Keratinocyte (primary cell): ENCODE data around the gene NTNG2. TPM values are rescaled to one million over a fixed set of nuclear protein-coding genes. Genes with fewer than 3 reads are reported as not detected.

Experiments
- DNase-seq: peaks from one replicate; pipeline ENCODE4 v3.0.0-alpha.2; 2011; ENCODE audit warnings: low read depth, missing footprints, low spot score
- FAIRE-seq: peaks from 2 replicates; lab custom pipeline; 2011; peaks lifted over from hg19 to GRCh38; lab: Jason Lieb, UNC
- H2AFZ ChIP-seq: 2 replicates; pipeline ENCODE4 v1.6.0; 2012; ENCODE audit warnings: low read length, control low read depth, inconsistent platforms; ENCODE audit not compliant: control insufficient read depth
- H3K27ac ChIP-seq: 2 replicates; pipeline ENCODE4 v1.5.1; 2011; ENCODE audit warnings: low read length; ENCODE audit not compliant: control insufficient read depth, insufficient read depth
- H3K27me3 ChIP-seq: 3 replicates; pipeline ENCODE4 v1.6.0; 2011; ENCODE audit warnings: low read length; ENCODE audit not compliant: control insufficient read depth, insufficient read depth; ENCODE audit errors: extremely low read depth
- H3K36me3 ChIP-seq, 2 experiments: 2 replicates in 1 of 2; 3 replicates in 1 of 2; pipeline ENCODE4 v1.5.1; 2011; ENCODE audit warnings: low read length in 2 of 2, mild to moderate bottlenecking in 1 of 2; ENCODE audit not compliant: control insufficient read depth in 2 of 2, insufficient read depth in 2 of 2; ENCODE audit errors: extremely low read depth in 1 of 2
- H3K4me1 ChIP-seq: 3 replicates; pipeline ENCODE4 v1.5.1; 2011; ENCODE audit warnings: low read length; ENCODE audit not compliant: control insufficient read depth, insufficient read depth; ENCODE audit errors: extremely low read depth
- H3K4me2 ChIP-seq: 3 replicates; pipeline ENCODE4 v1.6.0; 2011; ENCODE audit warnings: low read depth, low read length; ENCODE audit not compliant: control insufficient read depth, insufficient read depth; ENCODE audit errors: extremely low read depth
- H3K4me3 ChIP-seq, 3 experiments: fragments of 200-600 bp in 1 of 3; sonication (generic) in 1 of 3; 2 replicates in 2 of 3; 3 replicates in 1 of 3; pipeline ENCODE4 v1.5.1; 2011 to 2016; ENCODE audit warnings: low read length in 3 of 3, mild to moderate bottlenecking in 3 of 3, control low read depth in 2 of 3, inconsistent platforms in 1 of 3, low read depth in 1 of 3, mixed read lengths in 1 of 3, mixed run types in 1 of 3, moderate library complexity in 1 of 3; ENCODE audit not compliant: control insufficient read depth in 2 of 3, insufficient read depth in 2 of 3; ENCODE audit errors: extremely low read depth in 1 of 3
- H3K79me2 ChIP-seq: 2 replicates; pipeline ENCODE4 v1.6.0; 2012; ENCODE audit warnings: low read length; ENCODE audit not compliant: control insufficient read depth, insufficient read depth
- H3K9ac ChIP-seq: 3 replicates; pipeline ENCODE4 v1.6.0; 2011; ENCODE audit warnings: low read length; ENCODE audit not compliant: control insufficient read depth, insufficient read depth; ENCODE audit errors: extremely low read depth
- H3K9me1 ChIP-seq: 3 replicates; pipeline ENCODE4 v1.6.0; 2011; ENCODE audit warnings: low read length; ENCODE audit not compliant: control insufficient read depth, insufficient read depth; ENCODE audit errors: extremely low read depth
- H3K9me3 ChIP-seq: 2 replicates; pipeline ENCODE4 v1.5.1; 2012; ENCODE audit warnings: low read depth, low read length; ENCODE audit not compliant: control insufficient read depth
- H4K20me1 ChIP-seq: 3 replicates; pipeline ENCODE4 v1.6.0; 2011; ENCODE audit warnings: low read length; ENCODE audit not compliant: control insufficient read depth, insufficient read depth; ENCODE audit errors: extremely low read depth
- CTCF ChIP-seq, 3 experiments: IDR thresholded peaks in 1 of 3; conservative IDR thresholded peaks in 1 of 3; optimal IDR thresholded peaks in 1 of 3; 2 replicates in 2 of 3; 3 replicates in 1 of 3; pipeline versions ENCODE3 to v1.5.1; 2011; ENCODE audit warnings: low read length in 3 of 3, mild to moderate bottlenecking in 3 of 3, moderate library complexity in 2 of 3, control low read depth in 1 of 3, inconsistent platforms in 1 of 3; ENCODE audit not compliant: insufficient read depth in 2 of 3; ENCODE audit errors: extremely low read depth in 1 of 3
- EZH2 ChIP-seq: IDR thresholded peaks from one replicate; pipeline ENCODE4 v1.6.1; 2012; ENCODE audit warnings: inconsistent platforms, mild to moderate bottlenecking, low read length, moderate library complexity
- dilution Hi-C: fragments of 300-500 bp; cut with MboI; formaldehyde crosslinking; loops from one replicate; pipeline ENCODE4 v1.7.0; 2020; ENCODE audit warnings: low sequenced_read_pairs; ENCODE audit not compliant: extremely low pct_ligation_motif_present
- polyA plus RNA-seq, 5 experiments: library from polyadenylated mRNA; depleted of rRNA in 3 of 5; stranded (reverse) in 3 of 5; stranded (forward) in 1 of 5; unstranded in 1 of 5; fragments of >200 nt; gene quantifications; 1 replicate in 1 of 5; 2 replicates in 3 of 5; 3 replicates in 1 of 5; pipeline versions ENCODE4 v1.2.1 to v1.2.3, GENCODE V29; 2011 to 2012; ENCODE audit warnings: missing spikeins in 2 of 5, low read depth in 1 of 5, low replicate concordance in 1 of 5

The NTNG2 gene
- polyA plus RNA-seq, 1 donor (not counting 4 experiments of a cell fraction or from before 2014, with no cell fraction given), result 0.05 TPM

- dilution Hi-C loops, result no loop called here
- DNase-seq, result no peak
- FAIRE-seq, result no peak
- no peak overlapping the region for H3K4me2 ChIP-seq
- H3K79me2 ChIP-seq, result no peaks in the 10 kb centered on the region
- H2AFZ ChIP-seq, result no peak overlapping the region
- peaks cover 16% of the 10 kb centered on the region for H3K27me3 ChIP-seq
- H3K36me3 ChIP-seq, result no peaks in the 10 kb centered on the region
- no peaks in the 10 kb centered on the region for H4K20me1 ChIP-seq
- H3K4me3 ChIP-seq, result no peak overlapping the region
- no peak overlapping the region for H3K9ac ChIP-seq
- no peaks in the 10 kb centered on the region for H3K4me1 ChIP-seq
- H3K27ac ChIP-seq, result no peak overlapping the region
- H3K9me3 ChIP-seq, result no peaks in the 10 kb centered on the region
- no peaks in the 10 kb centered on the region for H3K9me1 ChIP-seq
- TF ChIP-seq CTCF (optimal IDR thresholded peaks at IDR 0.05 in 1 of 3, IDR thresholded peaks at IDR 0.05 in 1 of 3, conservative IDR thresholded peaks at IDR 0.05 in 1 of 3; ENCODE audit: extremely low read depth in 1 of 3, insufficient read depth in 2 of 3, low read length in 3 of 3) (no peak), EZH2 (no peak)
Observed at GRCh38 chr9:132197315-132197714, 35.5 kb downstream of the NTNG2 start.

- dilution Hi-C loops, result no loop called here
- Histone ChIP-seq H3K9me3 (no peaks in the 10 kb centered on the region), H3K4me3 (no peak overlapping the region), H3K9ac (no peak overlapping the region), H3K4me2 (no peak overlapping the region), H3K9me1 (no peaks in the 10 kb centered on the region), H2AFZ (no peak overlapping the region), H3K4me1 (no peaks in the 10 kb centered on the region), H3K27ac (no peak overlapping the region), H3K27me3 (peaks cover 22% of the 10 kb centered on the region), H3K79me2 (no peaks in the 10 kb centered on the region), H4K20me1 (no peaks in the 10 kb centered on the region), H3K36me3 (no peaks in the 10 kb centered on the region)
- no peak for DNase-seq
- no peak for FAIRE-seq
- TF ChIP-seq EZH2 (no peak), CTCF (optimal IDR thresholded peaks at IDR 0.05 in 1 of 3, IDR thresholded peaks at IDR 0.05 in 1 of 3, conservative IDR thresholded peaks at IDR 0.05 in 1 of 3; ENCODE audit: extremely low read depth in 1 of 3, insufficient read depth in 2 of 3, low read length in 3 of 3) (no peak)
Observed at GRCh38 chr9:132197856-132198550, 36.1 kb downstream of the NTNG2 start.
